OCI-LY7 (cell line): ENCODE data around the gene ACACA. TPM values are rescaled to one million over a fixed set of nuclear protein-coding genes. Genes with fewer than 3 reads are reported as not detected.

ENCODE experiments used
- BruUV-seq: library from RNA; stranded (reverse); fragments of 400-500 nt; replicated peaks from 2 replicates; lab custom pipeline; 2021; lab: Mats Ljungman, UMichigan
- CTCF ChIA-PET: fragments of 300-600 bp; sonication (Branson Sonifier 250); formaldehyde crosslinking; loops from one replicate; lab custom pipeline; 2022; ENCODE audit warnings: antibody characterized with exemption; ENCODE audit not compliant: unreplicated experiment; lab: Charles Lee
- POLR2A ChIA-PET: fragments of 300-600 bp; sonication (Branson Sonifier 250); formaldehyde crosslinking; loops from one replicate; lab custom pipeline; 2022; ENCODE audit warnings: antibody characterized with exemption; lab: Charles Lee
- DNase-seq: peaks from one replicate; pipeline ENCODE4 v3.0.0-alpha.2; 2015; ENCODE audit warnings: low spot score
- H2AFZ ChIP-seq: fragments of 200-600 bp; sonication (generic), shearing (Covaris generic); 2 replicates; pipeline ENCODE4 v1.6.1; 2014; ENCODE audit warnings: mild to moderate bottlenecking, antibody characterized with exemption, low read length, moderate library complexity
- H3K27ac ChIP-seq: fragments of 200-600 bp; sonication (generic); 2 replicates; pipeline ENCODE4 v1.5.1; 2014; ENCODE audit warnings: mixed run types, low read depth, mild to moderate bottlenecking, moderate library complexity, low read length, inconsistent platforms; ENCODE audit not compliant: poor library complexity, severe bottlenecking
- H3K36me3 ChIP-seq: fragments of 200-600 bp; sonication (generic); 2 replicates; pipeline ENCODE4 v1.6.1; 2014; ENCODE audit warnings: mild to moderate bottlenecking, antibody characterized with exemption, low read length, moderate library complexity, mixed read lengths; ENCODE audit not compliant: insufficient read depth
- H3K4me1 ChIP-seq: fragments of 200-600 bp; sonication (generic); 2 replicates; pipeline ENCODE4 v1.5.1; 2014; ENCODE audit warnings: mild to moderate bottlenecking, low read length; ENCODE audit not compliant: insufficient read depth, poor library complexity, severe bottlenecking
- H3K4me2 ChIP-seq: fragments of 200-600 bp; sonication (generic); 2 replicates; pipeline ENCODE4 v1.6.1; 2014; ENCODE audit warnings: mild to moderate bottlenecking, low read length
- H3K4me3 ChIP-seq: fragments of 200-600 bp; sonication (generic); 2 replicates; pipeline ENCODE4 v1.5.1; 2014; ENCODE audit warnings: mild to moderate bottlenecking, low read depth, low read length; ENCODE audit not compliant: poor library complexity, severe bottlenecking
- H3K79me2 ChIP-seq: fragments of 200-600 bp; sonication (generic); 2 replicates; pipeline ENCODE4 v1.6.1; 2016; ENCODE audit warnings: low read depth, mild to moderate bottlenecking, low read length, moderate library complexity, mixed read lengths; ENCODE audit not compliant: insufficient read depth
- H3K9me2 ChIP-seq: fragments of 200-600 bp; sonication (generic); 2 replicates; pipeline ENCODE4 v1.6.1; 2016; ENCODE audit warnings: mild to moderate bottlenecking, low read length, mixed read lengths; ENCODE audit not compliant: insufficient read depth
- H3K9me3 ChIP-seq: fragments of 200-600 bp; sonication (generic); 2 replicates; pipeline ENCODE4 v1.6.1; 2014; ENCODE audit warnings: mild to moderate bottlenecking, mixed run types, low read length, mixed read lengths
- H4K20me1 ChIP-seq: fragments of 200-600 bp; sonication (generic); 2 replicates; pipeline ENCODE4 v1.6.1; 2014; ENCODE audit warnings: mild to moderate bottlenecking, antibody characterized with exemption, low read length, moderate library complexity, mixed read lengths; ENCODE audit not compliant: insufficient read depth
- EZH2phosphoT487 ChIP-seq: fragments of 200-600 bp; sonication (generic); IDR thresholded peaks from 2 replicates; pipeline ENCODE4 v1.6.1; 2018; ENCODE audit warnings: low read depth, borderline replicate concordance, mild to moderate bottlenecking, mixed run types, antibody characterized with exemption, low read length, moderate library complexity, mixed read lengths
- intact Hi-C: fragments of 100-400 bp; cut with micrococcal nuclease; formaldehyde crosslinking; loops from one replicate; pipeline ENCODE4 v1.10.0; 2022; ENCODE audit not compliant: unreplicated experiment
- total RNA-seq, 2 experiments: library from RNA; depleted of rRNA in 1 of 2; stranded (reverse); fragments of >200 nt in 1 of 2; shearing (Covaris generic) in 1 of 2; gene quantifications; 2 replicates each; pipeline ENCODE4 v1.2.3, GENCODE V29; 2014 to 2022
- TF ChIP-seq, protein P1 (sequence below): fragments of 200-600 bp; sonication (generic); conservative IDR thresholded peaks from 2 replicates; pipeline ENCODE4 v1.5.1; 2014; ENCODE audit warnings: mild to moderate bottlenecking, antibody characterized with exemption, low read length, moderate library complexity, mixed read lengths

Gene ACACA
- total RNA-seq, 2 experiments from 2014 or later = 32.1 to 98.3 TPM

DNA sequence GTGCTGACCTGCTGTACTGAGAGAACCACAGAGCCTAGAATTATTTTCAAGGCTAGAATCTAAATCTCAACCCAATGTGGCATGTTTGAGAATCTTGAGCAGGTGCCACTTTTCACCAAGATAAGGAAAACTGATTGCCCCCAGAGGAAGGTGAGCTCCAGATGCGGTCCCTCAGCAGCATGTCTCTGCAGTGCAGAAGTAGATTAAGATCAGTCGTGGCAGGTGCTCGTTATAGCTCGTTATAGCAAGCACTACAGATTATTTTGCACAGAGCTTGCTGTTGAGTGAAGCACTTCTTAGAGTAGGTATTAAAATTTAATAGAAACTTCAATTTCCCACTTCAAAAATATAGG lies 281.8 kb downstream of the ACACA start:
- DNase-seq = no peak
- no peaks in the 10 kb centered on the region for H3K9me3 ChIP-seq
- intact Hi-C loops = no loop called here
- H3K9me2 ChIP-seq = no peaks in the 10 kb centered on the region
- no peaks in the 10 kb centered on the region for H3K79me2 ChIP-seq
- H4K20me1 ChIP-seq = no peaks in the 10 kb centered on the region
- H2AFZ ChIP-seq = no peak overlapping the region
- peaks cover 88% of the 10 kb centered on the region for H3K36me3 ChIP-seq
- no peaks in the 10 kb centered on the region for H3K4me1 ChIP-seq
- TF ChIP-seq, protein P1, sequence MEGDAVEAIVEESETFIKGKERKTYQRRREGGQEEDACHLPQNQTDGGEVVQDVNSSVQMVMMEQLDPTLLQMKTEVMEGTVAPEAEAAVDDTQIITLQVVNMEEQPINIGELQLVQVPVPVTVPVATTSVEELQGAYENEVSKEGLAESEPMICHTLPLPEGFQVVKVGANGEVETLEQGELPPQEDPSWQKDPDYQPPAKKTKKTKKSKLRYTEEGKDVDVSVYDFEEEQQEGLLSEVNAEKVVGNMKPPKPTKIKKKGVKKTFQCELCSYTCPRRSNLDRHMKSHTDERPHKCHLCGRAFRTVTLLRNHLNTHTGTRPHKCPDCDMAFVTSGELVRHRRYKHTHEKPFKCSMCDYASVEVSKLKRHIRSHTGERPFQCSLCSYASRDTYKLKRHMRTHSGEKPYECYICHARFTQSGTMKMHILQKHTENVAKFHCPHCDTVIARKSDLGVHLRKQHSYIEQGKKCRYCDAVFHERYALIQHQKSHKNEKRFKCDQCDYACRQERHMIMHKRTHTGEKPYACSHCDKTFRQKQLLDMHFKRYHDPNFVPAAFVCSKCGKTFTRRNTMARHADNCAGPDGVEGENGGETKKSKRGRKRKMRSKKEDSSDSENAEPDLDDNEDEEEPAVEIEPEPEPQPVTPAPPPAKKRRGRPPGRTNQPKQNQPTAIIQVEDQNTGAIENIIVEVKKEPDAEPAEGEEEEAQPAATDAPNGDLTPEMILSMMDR = no peak
- no peak for TF ChIP-seq EZH2phosphoT487
- no TSS peak for BruUV-seq
- H3K27ac ChIP-seq = no peak overlapping the region
- ChIA-PET POLR2A (interaction anchor here (0.5 kb wide), 1 partner anchor 10 kb away, joined by 6 read pairs; no protein-coding TSS in a partner anchor), CTCF (no interaction called here)
- no peak overlapping the region for H3K4me2 ChIP-seq
- H3K4me3 ChIP-seq = no peak overlapping the region

- ChIA-PET CTCF (no interaction called here), POLR2A (interaction anchor here (0.5 to 0.6 kb wide), 2 partner anchors 10 to 61 kb away, joined by 4 to 6 read pairs; no protein-coding TSS in a partner anchor)
- Histone ChIP-seq H2AFZ (no peak overlapping the region), H3K4me1 (no peaks in the 10 kb centered on the region), H3K9me3 (no peaks in the 10 kb centered on the region), H3K36me3 (peaks cover 82% of the 10 kb centered on the region), H3K79me2 (no peaks in the 10 kb centered on the region), H4K20me1 (no peaks in the 10 kb centered on the region), H3K4me3 (no peak overlapping the region), H3K27ac (no peak overlapping the region), H3K9me2 (no peaks in the 10 kb centered on the region), H3K4me2 (no peak overlapping the region)
- no peak for DNase-seq
- TF ChIP-seq, protein P1 = no peak
- no peak for TF ChIP-seq EZH2phosphoT487
- BruUV-seq = no TSS peak
- intact Hi-C loops = no loop called here
Measured at GRCh38 chr17:37123941-37124820, 282.5 kb downstream of the ACACA start.

- BruUV-seq = no TSS peak
Measured at GRCh38 chr17:37123386-37123785, 283.2 kb downstream of the ACACA start.

More at GRCh38 chr17:37123386-37123785, 283.2 kb downstream of the ACACA start:
- H3K36me3 ChIP-seq = peaks cover 81% of the 10 kb centered on the region
- H4K20me1 ChIP-seq = no peaks in the 10 kb centered on the region
- no peaks in the 10 kb centered on the region for H3K9me2 ChIP-seq
- H3K4me2 ChIP-seq = no peak overlapping the region
- TF ChIP-seq, protein P1 = no peak
- no peak for TF ChIP-seq EZH2phosphoT487
- ChIA-PET CTCF (no interaction called here), POLR2A (interaction anchor here (0.5 kb wide), 1 partner anchor 18 kb away, joined by 3 read pairs; no protein-coding TSS in a partner anchor)
- H3K27ac ChIP-seq = no peak overlapping the region
- intact Hi-C loops = no loop called here
- no peak for DNase-seq
- no peak overlapping the region for H2AFZ ChIP-seq
- no peaks in the 10 kb centered on the region for H3K79me2 ChIP-seq
- no peak overlapping the region for H3K4me3 ChIP-seq
- no peaks in the 10 kb centered on the region for H3K9me3 ChIP-seq
- no peaks in the 10 kb centered on the region for H3K4me1 ChIP-seq
